GM08714 (cell line): ENCODE results near the gene ULK1.
"Not testable (repeated sequence)": the region's sequence is repeated elsewhere in the genome, so short reads cannot be mapped to it uniquely, and the experiment has no call there.

ENCODE experiments used
- H3K4me3 ChIP-seq: fragments of 200-500 bp; sonication (Bioruptor generic); 2 replicates; pipeline ENCODE4 v1.5.1; 2014; ENCODE audit warnings: mild to moderate bottlenecking, low read length, inconsistent platforms
- ZNF274 ChIP-seq: IDR thresholded peaks from 2 replicates; pipeline ENCODE4 v1.6.1; 2012; ENCODE audit warnings: mild to moderate bottlenecking, low read depth, low read length

Gene ULK1

DNA sequence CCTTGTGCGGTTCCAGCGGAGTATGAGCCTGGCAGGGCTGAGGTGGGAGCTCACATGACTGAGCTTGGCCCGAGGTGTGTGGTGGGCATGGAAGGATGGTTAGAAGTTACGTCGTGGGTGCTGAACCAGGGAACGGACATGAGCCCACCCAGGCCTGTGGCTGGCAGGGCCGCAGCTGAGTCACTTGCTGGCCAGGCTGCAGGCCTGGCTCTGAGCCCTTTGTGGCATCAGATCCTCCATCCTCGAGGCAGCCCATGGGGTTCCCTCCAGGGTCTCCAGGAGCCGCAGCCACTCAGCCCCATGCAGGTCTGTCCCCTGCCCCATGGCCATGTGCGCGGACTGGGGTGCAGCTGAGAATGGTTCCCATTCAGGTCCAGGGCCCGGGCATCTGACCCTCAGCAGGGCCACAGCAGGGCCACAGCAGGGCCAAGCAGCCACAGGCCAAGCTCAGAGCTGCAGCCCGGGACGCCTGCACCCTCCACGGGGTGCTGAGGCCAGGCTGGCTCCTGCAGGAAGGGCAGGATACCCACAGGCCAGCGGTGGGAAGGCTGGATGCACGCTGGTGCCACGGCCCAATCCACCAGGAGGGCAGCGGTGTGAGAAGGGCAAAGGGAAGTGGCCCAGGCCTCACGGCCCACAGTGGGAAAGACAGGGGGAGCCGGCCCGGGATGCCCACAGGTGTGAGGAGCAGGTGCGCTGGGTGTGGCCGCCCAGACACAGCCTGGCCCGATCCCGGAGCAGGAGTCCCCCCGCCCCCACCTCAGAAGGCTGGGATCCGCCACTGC lies 26.3 kb upstream of the ULK1 start:
- H3K4me3 ChIP-seq: no peak overlapping the region
- TF ChIP-seq ZNF274: no peak

DNA sequence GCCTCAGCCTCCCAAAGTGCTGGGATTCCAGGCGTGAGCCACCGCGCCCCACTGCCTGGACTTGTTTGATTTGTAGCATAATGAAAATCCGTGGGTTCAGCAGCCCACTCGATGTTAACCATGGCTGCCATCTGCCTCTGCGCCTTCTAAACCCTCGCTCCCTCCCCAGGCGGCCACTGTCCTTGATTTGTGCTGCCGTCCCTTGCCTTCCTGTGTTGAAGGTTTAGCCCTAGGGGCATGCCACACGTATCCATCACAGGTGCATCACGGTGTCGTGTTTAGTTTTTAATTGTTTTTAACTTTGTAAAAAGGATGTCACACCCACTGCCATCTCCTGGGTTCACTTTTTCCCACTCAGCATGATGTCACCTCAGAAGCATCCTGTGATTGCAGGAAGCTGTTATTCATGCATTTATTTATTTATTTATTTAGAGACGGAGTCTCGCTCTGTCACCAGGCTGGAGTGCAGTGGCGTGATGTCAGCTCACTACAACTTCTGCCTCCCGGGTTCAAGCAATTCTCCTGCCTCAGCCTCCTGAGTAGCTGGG lies 24.5 kb upstream of the ULK1 start:
- H3K4me3 ChIP-seq: no peak overlapping the region
- no peak for TF ChIP-seq ZNF274

DNA sequence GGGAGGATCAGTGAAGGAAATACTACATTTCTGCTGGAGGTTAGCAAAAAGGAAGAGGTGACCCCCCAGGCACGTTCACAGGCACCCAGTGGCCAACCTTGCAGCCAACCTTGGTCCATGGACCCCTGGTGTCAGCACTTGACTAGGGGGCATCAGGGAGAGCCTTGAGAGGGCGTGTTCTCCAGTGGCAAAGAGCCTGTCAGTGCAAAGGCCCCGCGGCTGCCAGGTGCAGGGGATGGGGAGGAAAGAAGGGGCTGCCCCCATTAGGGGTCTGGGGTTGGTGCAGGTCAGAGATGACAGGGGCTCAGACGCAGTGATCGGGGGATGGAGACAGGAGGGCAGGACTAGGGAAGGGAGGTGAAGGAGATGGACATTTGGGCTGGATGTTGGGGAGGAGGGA lies 22.7 kb upstream of the ULK1 start:
- H3K4me3 ChIP-seq: no peak overlapping the region
- TF ChIP-seq ZNF274: no peak

DNA sequence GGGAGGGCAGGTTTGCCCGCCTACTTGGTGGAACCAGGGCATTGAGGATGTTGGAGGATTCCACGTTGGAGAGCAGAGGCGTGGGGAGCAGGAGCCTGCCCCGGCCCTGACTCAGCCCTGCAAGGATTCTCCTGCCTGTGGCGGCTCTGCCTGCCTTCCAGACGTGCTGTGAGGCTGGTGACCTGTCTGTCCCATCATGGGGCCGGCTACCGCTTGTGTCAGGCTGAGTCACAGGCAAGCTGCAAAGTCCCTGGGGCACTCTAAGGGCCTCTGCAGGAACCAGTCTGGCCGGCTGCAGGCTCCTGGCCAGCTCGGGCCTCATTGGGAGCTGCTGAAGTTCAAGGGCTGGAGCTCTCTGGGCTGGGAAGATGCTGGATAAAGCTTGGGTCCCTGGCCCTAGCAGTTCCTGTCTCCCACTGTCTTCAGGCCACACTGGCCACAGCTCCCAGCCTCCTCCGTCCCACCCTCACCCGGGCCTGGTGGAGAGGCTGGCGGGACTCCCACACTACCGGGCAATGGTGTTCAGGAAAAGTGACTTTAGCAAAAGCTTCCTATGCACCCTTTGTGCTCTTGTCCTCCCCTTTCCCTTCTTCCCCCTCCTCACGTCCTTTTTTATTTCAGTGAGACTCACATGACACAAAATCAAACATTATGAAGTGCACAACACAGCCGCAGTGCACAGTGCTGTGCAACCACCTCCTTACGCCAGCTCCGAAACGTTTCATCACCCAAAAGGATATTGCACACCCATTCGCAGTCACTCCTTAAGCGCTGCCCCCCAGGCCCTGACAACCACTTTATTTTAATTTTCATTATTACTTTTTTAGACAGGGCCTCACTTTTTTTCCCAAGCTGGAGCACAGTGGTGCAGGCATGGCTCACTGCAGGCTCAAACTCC lies 22.0 kb upstream of the ULK1 start:
- no peak overlapping the region for H3K4me3 ChIP-seq
- TF ChIP-seq ZNF274: no peak

- H3K4me3 ChIP-seq: no peak overlapping the region
- TF ChIP-seq ZNF274: no peak
These were observed 21.1 kb upstream of the ULK1 start for GRCh38 chr12:131873293-131873692.

GRCh38 chr12:131874972-131875371 lies 19.4 kb upstream of the ULK1 start:
- not testable (repeated sequence) for H3K4me3 ChIP-seq

- not testable (repeated sequence) for H3K4me3 ChIP-seq
These were observed 17.2 kb upstream of the ULK1 start for GRCh38 chr12:131877216-131877615.

DNA sequence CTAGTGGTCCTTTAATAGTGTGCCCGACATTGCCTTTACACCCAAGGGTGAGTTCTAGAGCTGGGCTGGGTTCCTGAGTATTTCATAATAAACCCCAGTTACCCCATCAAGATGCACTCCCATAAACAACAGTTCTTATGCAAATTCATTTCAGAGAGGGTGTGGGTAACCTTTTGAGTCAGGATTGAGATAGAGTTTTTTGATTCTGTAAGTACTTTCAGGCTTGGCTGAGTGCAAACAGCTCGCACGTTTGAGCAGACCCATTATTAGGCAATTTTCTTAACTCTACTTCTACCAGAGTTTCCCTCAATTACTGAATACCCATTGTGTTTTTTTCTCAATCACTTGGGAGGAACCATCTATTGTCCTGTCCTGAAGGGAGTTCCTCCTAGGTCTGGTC lies 16.0 kb upstream of the ULK1 start:
- not testable (repeated sequence) for H3K4me3 ChIP-seq

GRCh38 chr12:131882804-131883520 lies 11.5 kb upstream of the ULK1 start:
- no peak for TF ChIP-seq ZNF274
- H3K4me3 ChIP-seq: no peak overlapping the region

- TF ChIP-seq ZNF274: no peak
- no peak overlapping the region for H3K4me3 ChIP-seq
These were observed 10.9 kb upstream of the ULK1 start for GRCh38 chr12:131883521-131883900.

- H3K4me3 ChIP-seq: not testable (repeated sequence)
These were observed 9.3 kb upstream of the ULK1 start for GRCh38 chr12:131885076-131885475.

- no peak for TF ChIP-seq ZNF274
These were observed 8.8 kb upstream of the ULK1 start for GRCh38 chr12:131885543-131886057.

DNA sequence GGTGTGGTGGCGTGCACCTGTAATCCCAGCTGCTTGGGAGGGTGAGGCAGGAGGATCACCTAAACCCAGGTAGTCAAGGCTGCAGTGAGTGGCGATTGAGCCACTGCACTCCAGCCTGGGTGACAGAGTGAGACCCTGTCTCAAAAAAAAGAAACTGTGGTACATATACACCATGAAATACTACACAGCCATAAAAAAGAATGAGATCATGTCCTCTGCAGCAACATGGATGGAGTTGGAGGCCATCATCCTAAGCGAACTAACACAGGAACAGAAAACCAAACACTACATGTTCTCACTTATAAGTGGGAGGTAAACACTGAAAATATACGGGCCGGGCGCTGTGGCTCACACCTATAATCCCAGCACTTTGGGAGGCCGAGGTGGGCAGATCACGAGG lies 2.7 kb upstream of the ULK1 start:
- H3K4me3 ChIP-seq: not testable (repeated sequence)

More at GRCh38 chr12:131885543-131886057, 8.8 kb upstream of the ULK1 start:
- H3K4me3 ChIP-seq: no peak overlapping the region
